LNCaP clone FGC (cell line): ENCODE measurements around the gene FASN.

ENCODE experiments used
- DNase-seq: peaks from one replicate; pipeline ENCODE4 v3.0.0-alpha.2; 2011; ENCODE audit warnings: low read depth
- H3K4me3 ChIP-seq: 2 replicates; pipeline ENCODE4 v1.5.1; 2011; ENCODE audit warnings: mild to moderate bottlenecking, low read depth, low read length, control low read depth
- CTCF ChIP-seq: IDR thresholded peaks from 2 replicates; pipeline ENCODE4 v1.5.1; 2012; ENCODE audit warnings: mild to moderate bottlenecking; ENCODE audit not compliant: control insufficient read depth, insufficient read depth; ENCODE audit errors: extremely low read depth

The FASN gene

DNA sequence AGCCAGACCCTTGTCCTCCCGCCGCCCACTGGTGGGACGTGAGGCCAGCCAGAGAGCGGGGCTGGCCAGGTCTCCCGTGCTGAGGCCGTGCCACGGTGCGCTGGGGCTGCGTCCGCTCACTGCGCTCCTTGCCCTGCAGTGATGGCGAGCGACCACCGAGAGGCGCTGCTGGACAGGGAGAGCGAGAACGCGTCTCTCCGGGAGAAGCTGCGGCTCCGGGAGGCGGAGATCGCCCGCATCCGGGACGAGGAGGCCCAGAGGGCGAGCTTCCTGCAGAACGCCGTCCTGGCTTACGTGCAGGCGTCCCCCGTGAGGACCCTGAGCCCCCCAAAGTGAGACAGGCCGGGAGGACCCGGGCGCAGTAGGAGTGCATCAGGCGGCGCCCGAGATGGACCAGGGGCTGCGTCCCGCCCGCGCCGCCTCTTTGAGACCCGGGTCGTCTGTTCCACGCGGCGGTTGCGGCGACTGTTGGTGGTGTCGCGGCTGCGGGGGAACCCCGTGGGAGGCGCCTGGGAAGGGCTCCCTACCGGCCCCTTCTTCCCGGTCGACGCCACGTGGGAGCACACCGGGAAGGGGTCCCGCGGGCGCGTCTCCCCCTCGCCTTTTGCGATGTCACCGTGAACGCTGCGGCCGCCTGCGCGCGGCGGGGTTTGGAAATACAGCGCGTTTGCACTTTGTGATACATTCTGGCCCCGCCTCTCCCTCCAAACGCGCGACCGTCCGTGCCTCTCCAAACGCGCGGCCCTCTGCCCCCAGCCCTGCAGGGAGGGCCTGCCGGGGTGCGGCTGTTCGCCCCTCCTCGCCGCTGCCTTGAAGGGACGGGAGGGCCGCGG lies 67.3 kb downstream of the FASN start:
- peak; percentile 99 for TF ChIP-seq CTCF
- H3K4me3 ChIP-seq, result peak overlapping the region; percentile 57
- DNase-seq, result peak; percentile 51

DNA sequence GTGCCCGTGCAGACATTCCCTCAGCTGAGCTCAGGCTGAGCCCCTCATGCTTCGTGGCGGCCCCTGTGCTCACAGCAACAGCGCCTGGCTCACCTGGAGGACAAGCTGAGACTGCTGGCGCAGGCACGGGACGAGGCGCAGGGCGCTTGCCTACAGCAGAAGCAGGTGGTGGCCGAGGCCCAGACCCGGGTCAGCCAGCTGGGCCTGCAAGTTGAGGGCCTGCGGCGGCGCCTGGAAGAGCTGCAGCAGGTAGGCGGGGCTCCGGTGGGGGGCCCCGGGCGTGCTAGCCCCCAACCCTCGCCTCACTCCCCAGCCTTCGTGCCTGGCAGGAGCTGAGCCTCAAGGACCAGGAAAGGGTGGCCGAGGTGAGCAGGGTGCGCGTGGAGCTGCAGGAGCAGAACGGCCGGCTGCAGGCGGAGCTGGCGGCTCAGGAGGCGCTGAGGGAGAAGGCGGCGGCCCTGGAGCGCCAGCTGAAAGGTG lies 68.0 kb downstream of the FASN start:
- no peak overlapping the region for H3K4me3 ChIP-seq
- TF ChIP-seq CTCF, result no peak
- DNase-seq, result no peak

DNA sequence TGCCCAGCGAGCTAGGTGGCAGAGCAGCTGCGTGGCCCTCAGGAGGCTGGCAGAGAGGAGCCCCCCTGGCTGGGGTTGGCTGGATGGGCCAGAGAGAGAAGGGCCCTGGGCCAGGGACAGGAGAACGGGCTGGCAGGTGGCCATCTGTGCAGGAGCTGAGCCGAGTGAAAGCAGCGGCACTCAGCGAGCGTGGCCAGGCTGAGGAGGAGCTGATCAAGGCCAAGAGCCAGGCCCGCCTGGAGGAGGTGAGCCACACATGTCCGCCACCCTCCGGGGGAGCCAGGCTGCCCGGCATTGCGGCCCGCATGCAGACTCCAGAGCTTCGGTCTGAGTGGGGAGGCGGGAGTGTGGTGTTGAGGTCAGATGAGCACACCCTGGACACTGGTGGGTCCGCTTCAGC lies 68.6 kb downstream of the FASN start:
- TF ChIP-seq CTCF, result no peak
- H3K4me3 ChIP-seq, result no peak overlapping the region
- no peak for DNase-seq

DNA sequence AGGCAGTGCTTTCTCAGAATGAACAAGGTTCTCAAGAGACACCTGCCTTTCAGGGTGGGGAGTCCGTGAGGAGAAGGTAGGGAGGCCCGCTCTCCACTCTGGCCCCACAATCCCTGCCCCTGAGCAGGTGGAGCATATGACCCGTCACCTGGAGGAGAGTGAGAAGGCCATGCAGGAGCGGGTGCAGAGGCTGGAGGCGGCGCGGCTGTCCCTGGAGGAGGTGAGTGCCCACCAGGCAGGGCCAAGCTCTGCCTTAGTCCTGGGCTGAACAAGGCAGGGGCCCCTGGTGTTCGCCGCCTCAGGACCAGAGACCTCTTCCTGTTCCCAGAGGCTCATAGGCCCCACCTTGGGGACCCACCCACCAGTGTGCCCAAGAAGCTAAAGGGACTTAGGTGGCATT lies 69.1 kb downstream of the FASN start:
- DNase-seq, result no peak
- no peak overlapping the region for H3K4me3 ChIP-seq

More for the DNA sequence above, 69.1 kb downstream of the FASN start:
- TF ChIP-seq CTCF, result no peak
